CD4-positive, alpha-beta memory T cell (primary cell): ENCODE measurements around the gene MICALL2. TPM values are rescaled to one million over a fixed set of nuclear protein-coding genes. Genes with fewer than 3 reads are reported as not detected.

Source experiments
- CTCF ChIA-PET: fragments of 350-600 bp; sonication (Branson Sonifier 250); formaldehyde crosslinking; loops from one replicate; lab custom pipeline; 2021; ENCODE audit warnings: inconsistent platforms; ENCODE audit not compliant: partially characterized antibody; lab: Charles Lee
- POLR2A ChIA-PET: fragments of 350-600 bp; sonication (Branson Sonifier 250); formaldehyde crosslinking; loops from one replicate; lab custom pipeline; 2021; ENCODE audit not compliant: partially characterized antibody; lab: Charles Lee
- DNase-seq, 5 donors: peaks; one replicate each; pipeline versions ENCODE4 v3.0.0 to v3.0.0-alpha.2; 2020 to 2022; ENCODE audit warnings: mixed read lengths in 1 of 5
- H3K27ac ChIP-seq: one replicate; pipeline ENCODE4 v1.7.0; 2013; ENCODE audit warnings: low read depth, low read length
- H3K27me3 ChIP-seq: 2 replicates; pipeline ENCODE4 v1.7.0; 2013; ENCODE audit warnings: mild to moderate bottlenecking, low read length, moderate library complexity; ENCODE audit not compliant: insufficient read depth
- H3K36me3 ChIP-seq: 2 replicates; pipeline ENCODE4 v1.7.0; 2013; ENCODE audit warnings: mild to moderate bottlenecking, low read length, moderate library complexity; ENCODE audit not compliant: insufficient read depth
- H3K4me1 ChIP-seq: 2 replicates; pipeline ENCODE4 v1.7.0; 2013; ENCODE audit warnings: mild to moderate bottlenecking, low read length, moderate library complexity; ENCODE audit not compliant: insufficient read depth
- H3K4me3 ChIP-seq, 2 donors: one replicate each; pipeline ENCODE4 v1.7.0; 2013; ENCODE audit warnings: low read length in 2 of 2, mild to moderate bottlenecking in 1 of 2
- H3K9me3 ChIP-seq, 2 donors: one replicate each; pipeline ENCODE4 v1.7.0; 2013; ENCODE audit warnings: low read length in 2 of 2, control low read depth in 1 of 2; ENCODE audit not compliant: control insufficient read depth in 1 of 2
- H3K27ac Mint-ChIP-seq, 7 donors: one replicate each; pipeline ENCODE4 v1.8.0; 2020 to 2021; ENCODE audit warnings: mixed read lengths in 7 of 7, mild to moderate bottlenecking in 6 of 7, inconsistent platforms in 3 of 7, moderate library complexity in 3 of 7
- H3K27me3 Mint-ChIP-seq, 2 donors: one replicate each; pipeline ENCODE4 v1.8.0; 2020 to 2021; ENCODE audit warnings: mixed read lengths in 2 of 2
- H3K36me3 Mint-ChIP-seq, 2 donors: one replicate each; pipeline ENCODE4 v1.8.0; 2020 to 2021; ENCODE audit warnings: mixed read lengths in 2 of 2, inconsistent platforms in 1 of 2, mild to moderate bottlenecking in 1 of 2
- H3K4me1 Mint-ChIP-seq, 4 donors: one replicate each; pipeline ENCODE4 v1.8.0; 2020 to 2021; ENCODE audit warnings: mixed read lengths in 4 of 4, mild to moderate bottlenecking in 1 of 4
- H3K4me3 Mint-ChIP-seq, 8 donors: one replicate each; pipeline ENCODE4 v1.8.0; 2020 to 2021; ENCODE audit warnings: mixed read lengths in 8 of 8, mild to moderate bottlenecking in 7 of 8, moderate library complexity in 6 of 8, inconsistent platforms in 3 of 8
- H3K9me3 Mint-ChIP-seq, 8 donors: one replicate each; pipeline ENCODE4 v1.8.0; 2020 to 2021; ENCODE audit warnings: mixed read lengths in 8 of 8, mild to moderate bottlenecking in 5 of 8, inconsistent platforms in 3 of 8, moderate library complexity in 1 of 8
- intact Hi-C: fragments of 100-400 bp; cut with micrococcal nuclease; formaldehyde crosslinking; loops from one replicate; pipeline ENCODE4 v1.15.1; 2023
- polyA plus RNA-seq, 2 donors: library from polyadenylated mRNA; unstranded; fragments of 300-500 nt; fragmentation: Illumina TruSeq; gene quantifications; one replicate each; pipeline ENCODE4 v1.2.3, GENCODE V29; 2021
- total RNA-seq, 2 experiments: library from RNA; stranded (reverse); gene quantifications; one replicate each; pipeline ENCODE4 v1.2.3, GENCODE V29; 2021

MICALL2 gene
- total and polyA plus RNA-seq, 4 experiments from 2014 or later = 0.44 to 3.3 (median 2.6) TPM; not detected in 1

DNA sequence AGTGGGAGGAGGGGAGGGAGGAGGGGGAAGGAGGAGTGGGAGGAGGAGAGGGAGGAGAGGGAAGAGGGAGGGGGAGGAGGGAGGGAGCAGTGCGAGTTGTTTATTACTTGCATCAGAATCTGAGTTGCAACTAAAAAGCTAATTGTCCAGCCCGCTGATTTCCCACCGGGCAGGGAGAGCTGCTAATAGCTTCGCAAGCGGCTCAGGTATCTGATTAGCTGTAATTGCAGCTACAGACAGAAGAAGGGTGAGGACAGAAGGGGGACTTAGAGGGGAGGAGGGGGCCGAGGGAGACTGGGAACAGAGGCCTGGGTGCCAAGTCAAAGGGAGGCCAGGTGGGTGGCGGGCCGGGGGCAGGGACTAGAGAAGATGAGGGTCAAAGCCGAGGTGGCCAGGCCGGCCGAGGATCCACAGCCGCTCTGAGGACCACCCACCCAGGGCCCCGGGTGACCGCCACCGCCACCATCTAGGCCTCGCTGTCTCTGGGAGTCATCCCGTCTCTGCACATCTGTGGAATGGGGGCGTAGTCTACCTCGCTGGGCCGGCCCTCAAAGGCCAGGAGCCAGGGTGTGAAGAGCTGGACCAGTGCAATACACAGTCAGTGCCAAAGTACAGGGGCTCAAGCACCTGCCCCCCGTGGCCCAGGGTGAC lies 54.2 kb downstream of the MICALL2 start:
- POLR2A ChIA-PET = no interaction called here
- Mint-ChIP-seq H3K4me1 (peaks cover 0 to 5% (median 4%) of the 10 kb centered on the region in 4 donors), H3K27ac (no peak overlapping the region), H3K4me3 (no peak overlapping the region), H3K27me3 (peaks cover 42 to 48% of the 10 kb centered on the region in 2 donors), H3K9me3 (peaks cover 0 to 18% (median 8%) of the 10 kb centered on the region in 8 donors), H3K36me3 (no peaks in the 10 kb centered on the region)
- no peaks in the 10 kb centered on the region for H3K9me3 ChIP-seq
- CTCF ChIA-PET = interaction anchor here (0.9 kb wide), 1 partner anchor 27 kb away, joined by 4 read pairs; no protein-coding TSS in a partner anchor
- no peaks in the 10 kb centered on the region for H3K4me1 ChIP-seq
- H3K27me3 ChIP-seq = peaks cover 12% of the 10 kb centered on the region
- no peaks in the 10 kb centered on the region for H3K36me3 ChIP-seq
- DNase-seq = no peak
- H3K4me3 ChIP-seq = no peak overlapping the region
- intact Hi-C loops = no loop called here
- H3K27ac ChIP-seq = no peak overlapping the region

DNA sequence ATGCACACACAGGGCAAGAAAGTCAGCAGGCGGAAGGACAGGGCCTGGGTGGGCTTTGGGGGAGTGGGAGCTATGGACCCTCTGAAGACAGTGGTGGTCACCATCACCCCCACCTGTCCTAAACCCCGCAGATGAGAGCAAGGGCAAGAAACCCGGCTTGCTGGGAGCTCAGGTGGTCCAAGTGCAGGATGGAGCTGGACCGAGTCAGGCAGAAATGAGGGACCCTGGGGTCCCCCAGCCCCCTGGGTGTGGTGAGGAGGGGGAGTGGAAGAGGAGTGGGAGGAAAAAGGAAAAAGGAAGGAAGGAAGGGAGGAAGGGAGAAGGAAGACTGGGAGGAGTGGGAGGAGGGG lies 54.8 kb downstream of the MICALL2 start:
- Histone ChIP-seq H3K27ac (no peak overlapping the region), H3K4me3 (no peak overlapping the region), H3K9me3 (no peaks in the 10 kb centered on the region), H3K4me1 (no peaks in the 10 kb centered on the region), H3K36me3 (no peaks in the 10 kb centered on the region), H3K27me3 (peaks cover 12% of the 10 kb centered on the region)
- H3K4me3 Mint-ChIP-seq = no peak overlapping the region
- peaks cover 0 to 5% (median 4%) of the 10 kb centered on the region in 4 donors for H3K4me1 Mint-ChIP-seq
- CTCF ChIA-PET = interaction anchor here (0.9 kb wide), 1 partner anchor 28 kb away, joined by 4 read pairs; no protein-coding TSS in a partner anchor
- H3K36me3 Mint-ChIP-seq = no peaks in the 10 kb centered on the region
- no peak overlapping the region for H3K27ac Mint-ChIP-seq
- no peak for DNase-seq
- POLR2A ChIA-PET = no interaction called here
- intact Hi-C loops = no loop called here
- peaks cover 42 to 48% of the 10 kb centered on the region in 2 donors for H3K27me3 Mint-ChIP-seq
- peaks cover 0 to 18% (median 8%) of the 10 kb centered on the region in 8 donors for H3K9me3 Mint-ChIP-seq

DNA sequence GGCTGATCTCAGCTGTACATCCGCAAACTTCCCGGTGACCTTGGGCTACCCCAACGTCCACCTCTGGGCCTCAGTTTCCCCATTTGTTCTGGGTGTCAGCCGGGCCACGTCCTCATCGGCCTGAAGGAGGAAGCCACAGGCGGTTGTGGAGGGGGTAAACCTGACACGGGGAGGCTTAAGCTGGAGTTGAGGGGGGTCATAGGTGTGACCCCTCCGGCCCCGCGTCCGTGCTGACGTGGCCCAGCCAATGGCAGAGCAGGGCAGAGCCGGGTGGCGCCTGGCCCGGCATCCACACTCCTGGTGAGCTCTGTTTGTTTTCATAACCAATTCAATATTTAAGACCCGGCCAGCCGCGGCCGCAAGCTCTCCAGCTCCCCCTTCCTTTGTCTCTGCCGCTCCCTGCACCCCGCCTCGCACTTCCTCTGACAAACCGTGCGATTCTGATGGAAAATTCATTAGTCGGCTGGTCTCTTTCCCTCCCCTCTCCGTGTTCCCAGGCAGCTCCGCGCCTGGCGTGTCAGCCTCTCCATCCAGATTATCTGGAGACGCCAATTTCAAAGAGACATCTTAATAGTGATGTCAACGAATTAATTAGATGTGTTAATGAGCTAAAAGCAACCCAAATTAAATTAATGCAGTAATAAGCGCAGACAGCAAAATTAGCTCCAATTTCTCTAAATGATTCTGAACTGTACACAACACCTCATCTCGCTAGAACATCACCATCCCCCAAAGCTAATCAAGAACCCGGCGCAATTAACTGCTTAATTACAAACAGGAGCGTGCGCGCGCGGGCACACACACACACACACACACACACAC lies 55.4 kb downstream of the MICALL2 start:
- peaks cover 0 to 5% (median 4%) of the 10 kb centered on the region in 4 donors for H3K4me1 Mint-ChIP-seq
- ChIA-PET CTCF (interaction anchor here (0.9 kb wide), 1 partner anchor 29 kb away, joined by 4 read pairs; no protein-coding TSS in a partner anchor), POLR2A (no interaction called here)
- H3K36me3 Mint-ChIP-seq = no peaks in the 10 kb centered on the region
- peak overlapping the region in 3 of 8 donors; percentile 57 to 76 (median 63) for H3K4me3 Mint-ChIP-seq
- H3K36me3 ChIP-seq = no peaks in the 10 kb centered on the region
- peaks cover 46 to 49% of the 10 kb centered on the region in 2 donors for H3K27me3 Mint-ChIP-seq
- H3K27ac Mint-ChIP-seq = no peak overlapping the region
- H3K4me1 ChIP-seq = no peaks in the 10 kb centered on the region
- peaks cover 0 to 18% (median 8%) of the 10 kb centered on the region in 8 donors for H3K9me3 Mint-ChIP-seq
- H3K27me3 ChIP-seq = peaks cover 12% of the 10 kb centered on the region
- no peak overlapping the region for H3K4me3 ChIP-seq
- intact Hi-C loops = no loop called here
- no peak overlapping the region for H3K27ac ChIP-seq
- H3K9me3 ChIP-seq = no peaks in the 10 kb centered on the region
- DNase-seq = peak in 1 of 5 donors; percentile 4

DNA sequence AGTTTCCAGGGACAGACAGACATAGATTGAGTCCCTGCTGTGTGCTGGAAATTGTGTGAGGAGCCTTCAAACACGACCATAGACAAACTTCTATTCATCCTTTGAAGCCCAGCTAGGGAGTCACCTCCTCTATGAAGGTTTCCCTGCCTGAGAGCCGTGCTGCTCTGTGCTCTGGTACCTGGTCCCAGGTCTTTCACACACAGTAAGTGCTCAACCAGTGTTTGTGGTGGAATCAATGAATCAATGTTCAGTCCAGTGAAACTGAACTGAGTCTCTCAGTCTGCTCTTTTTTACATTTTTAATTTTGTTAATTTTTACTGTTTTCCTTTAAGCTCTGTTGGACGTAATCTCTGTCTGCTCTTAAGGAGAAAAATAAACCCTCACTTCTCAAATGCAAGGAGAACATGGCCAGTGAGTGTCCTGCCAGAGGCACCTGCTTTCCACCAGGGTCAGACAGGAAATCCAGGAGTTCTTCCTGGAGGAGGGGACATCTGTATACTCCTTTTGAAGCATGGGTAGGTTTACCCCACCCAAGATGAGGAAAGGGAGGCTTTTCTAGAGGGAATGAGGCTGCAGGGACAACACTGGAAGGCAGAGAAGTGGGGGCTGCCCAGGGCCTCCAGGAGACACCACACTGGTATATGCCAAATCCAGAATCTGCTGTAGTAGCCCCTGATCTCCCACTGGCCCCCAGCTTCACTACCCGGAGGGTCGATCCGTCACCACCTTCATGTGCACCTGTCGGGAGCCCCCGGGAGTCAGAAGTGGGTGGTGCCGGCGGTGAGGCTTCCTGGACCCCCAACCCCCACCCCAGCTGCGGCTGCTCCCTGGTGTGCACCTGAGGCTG lies 56.3 kb downstream of the MICALL2 start:
- Mint-ChIP-seq H3K27ac (peak overlapping the region in 1 of 7 donors; percentile 54), H3K9me3 (peaks cover 0 to 18% (median 8%) of the 10 kb centered on the region in 8 donors), H3K27me3 (peaks cover 43 to 45% of the 10 kb centered on the region in 2 donors), H3K4me3 (peak overlapping the region in 1 of 8 donors; percentile 52), H3K4me1 (peaks cover 0 to 5% (median 4%) of the 10 kb centered on the region in 4 donors), H3K36me3 (no peaks in the 10 kb centered on the region)
- intact Hi-C loops = no loop called here
- peaks cover 12% of the 10 kb centered on the region for H3K27me3 ChIP-seq
- ChIA-PET POLR2A (no interaction called here), CTCF (no interaction called here)
- DNase-seq = no peak
- no peaks in the 10 kb centered on the region for H3K4me1 ChIP-seq
- no peaks in the 10 kb centered on the region for H3K36me3 ChIP-seq
- no peaks in the 10 kb centered on the region for H3K9me3 ChIP-seq
- H3K4me3 ChIP-seq = no peak overlapping the region
- H3K27ac ChIP-seq = no peak overlapping the region

DNA sequence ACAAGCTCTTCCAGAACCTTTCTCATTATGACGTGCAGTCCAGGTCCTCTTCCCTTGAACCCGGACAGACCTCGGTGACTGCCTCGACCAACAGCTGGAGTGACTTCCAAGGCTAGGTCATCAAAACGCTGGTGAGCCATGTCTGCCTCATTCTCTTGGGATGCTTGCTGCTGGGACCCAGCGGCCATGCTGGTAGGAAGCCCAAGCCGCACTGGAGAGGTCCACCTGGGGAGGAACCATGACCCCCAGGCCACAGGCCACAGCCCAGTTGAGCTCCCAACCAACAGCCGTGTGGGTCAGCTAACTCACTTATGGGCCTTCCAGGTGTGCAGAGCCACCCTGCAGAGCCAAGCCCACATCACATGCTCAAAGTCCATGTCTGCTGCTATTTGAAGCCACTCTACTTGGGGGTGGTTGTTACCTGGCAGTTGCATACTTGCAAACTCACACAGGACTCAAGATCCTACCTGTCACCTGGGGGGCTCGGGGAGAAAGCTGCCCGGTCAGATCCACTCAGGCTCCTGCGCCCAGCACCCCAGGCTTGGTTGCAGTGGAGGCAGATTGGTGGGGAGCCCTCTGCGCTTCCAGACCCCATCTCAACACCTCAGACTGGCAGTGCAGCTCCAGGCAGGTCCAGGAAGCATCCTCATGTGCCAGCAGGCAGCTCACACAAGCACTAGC lies 57.0 kb downstream of the MICALL2 start:
- H3K27ac Mint-ChIP-seq = no peak overlapping the region
- no peaks in the 10 kb centered on the region for H3K9me3 ChIP-seq
- peaks cover 0 to 18% (median 8%) of the 10 kb centered on the region in 8 donors for H3K9me3 Mint-ChIP-seq
- no peaks in the 10 kb centered on the region for H3K36me3 Mint-ChIP-seq
- intact Hi-C loops = no loop called here
- CTCF ChIA-PET = interaction anchor here (1.2 kb wide), 1 partner anchor 8 kb away, joined by 3 read pairs; no protein-coding TSS in a partner anchor
- peaks cover 0 to 5% (median 4%) of the 10 kb centered on the region in 4 donors for H3K4me1 Mint-ChIP-seq
- POLR2A ChIA-PET = no interaction called here
- H3K4me1 ChIP-seq = no peaks in the 10 kb centered on the region
- H3K36me3 ChIP-seq = no peaks in the 10 kb centered on the region
- H3K4me3 Mint-ChIP-seq = no peak overlapping the region
- no peak overlapping the region for H3K27ac ChIP-seq
- H3K27me3 Mint-ChIP-seq = peaks cover 45 to 48% of the 10 kb centered on the region in 2 donors
- no peak for DNase-seq
- H3K27me3 ChIP-seq = peaks cover 12% of the 10 kb centered on the region
- H3K4me3 ChIP-seq = no peak overlapping the region

DNA sequence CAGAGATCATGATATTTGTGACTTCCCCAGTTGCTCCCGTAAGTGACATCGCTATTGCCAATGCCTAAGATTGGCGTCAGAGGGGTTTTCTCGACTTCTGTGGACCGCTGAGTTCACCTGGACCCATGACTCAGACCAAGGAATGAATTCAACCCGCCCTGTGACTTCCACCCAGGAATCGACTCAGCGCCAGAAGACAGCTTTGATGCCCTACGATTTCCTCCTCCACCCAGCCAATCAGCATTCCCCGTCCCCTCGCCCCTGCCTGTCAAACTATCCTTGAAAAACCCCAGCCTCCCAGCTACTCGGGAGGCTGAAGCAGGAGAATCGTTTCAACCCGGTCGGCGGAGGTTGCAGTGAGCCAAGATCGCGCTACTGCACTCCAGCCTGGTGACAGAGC lies 58.3 kb downstream of the MICALL2 start:
- Histone ChIP-seq H3K4me1 (no peaks in the 10 kb centered on the region), H3K9me3 (no peaks in the 10 kb centered on the region), H3K36me3 (no peaks in the 10 kb centered on the region), H3K4me3 (no peak overlapping the region), H3K27ac (no peak overlapping the region), H3K27me3 (peaks cover 12% of the 10 kb centered on the region)
- CTCF ChIA-PET = interaction anchor here (1.2 kb wide), 1 partner anchor 9 kb away, joined by 3 read pairs; no protein-coding TSS in a partner anchor
- Mint-ChIP-seq H3K4me3 (no peak overlapping the region), H3K9me3 (peaks cover 0 to 18% (median 8%) of the 10 kb centered on the region in 8 donors), H3K27ac (no peak overlapping the region), H3K4me1 (peaks cover 0 to 5% (median 4%) of the 10 kb centered on the region in 4 donors), H3K36me3 (no peaks in the 10 kb centered on the region), H3K27me3 (peaks cover 47 to 48% of the 10 kb centered on the region in 2 donors)
- POLR2A ChIA-PET = no interaction called here
- intact Hi-C loops = no loop called here
- DNase-seq = no peak
